GM19351 (cell line): ENCODE results near the gene INPP5J.
"Not testable (repeated sequence)": the region's sequence is repeated elsewhere in the genome, so short reads cannot be mapped to it uniquely, and the experiment has no call there.

ENCODE experiments used
- ATAC-seq: cut with Tn5 transposase; IDR thresholded peaks from one replicate; pipeline ENCODE4 v1.9.1; 2021; ENCODE audit warnings: mild to moderate bottlenecking, moderate library complexity; ENCODE audit not compliant: unreplicated experiment

The INPP5J gene

DNA sequence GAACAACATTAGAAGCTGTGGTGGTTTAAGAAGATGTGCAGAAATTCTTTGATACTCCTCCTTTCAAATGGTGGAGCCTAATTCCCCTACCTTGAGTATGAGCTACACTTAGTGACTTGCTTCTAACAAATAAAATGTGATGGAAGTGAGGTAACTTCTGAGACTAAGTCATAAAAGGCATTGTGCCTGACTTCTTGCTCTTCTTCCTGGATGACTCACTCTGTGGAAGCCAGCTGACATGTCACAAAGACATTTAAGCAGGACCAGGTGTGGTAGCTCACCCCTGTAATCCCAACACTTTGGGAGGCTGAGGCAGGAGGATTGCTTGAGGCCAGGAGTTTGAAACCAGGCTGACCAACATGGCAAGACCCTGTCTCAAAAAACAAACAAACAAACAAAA, 21.5 kb downstream of the INPP5J start:
- no peak for ATAC-seq

DNA sequence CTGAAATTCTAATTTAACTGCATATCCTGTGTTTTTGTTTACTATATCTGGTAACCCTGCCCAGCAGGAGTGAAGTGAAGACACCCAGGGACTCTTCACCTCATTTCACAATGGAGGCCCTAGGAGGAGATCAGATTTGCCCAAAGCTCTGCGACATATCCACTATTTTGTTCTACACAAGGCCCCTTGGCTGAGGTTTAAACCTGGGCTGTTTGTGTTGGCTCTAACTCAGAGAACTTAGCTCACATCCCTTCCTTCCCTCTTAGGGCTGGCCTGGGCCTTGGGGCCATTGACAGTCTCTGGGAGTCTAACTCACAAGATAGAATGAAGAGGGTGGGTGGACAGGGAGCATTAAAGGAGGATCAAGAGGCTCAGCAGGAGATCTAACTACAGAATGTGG, 25.7 kb downstream of the INPP5J start:
- no peak for ATAC-seq

DNA sequence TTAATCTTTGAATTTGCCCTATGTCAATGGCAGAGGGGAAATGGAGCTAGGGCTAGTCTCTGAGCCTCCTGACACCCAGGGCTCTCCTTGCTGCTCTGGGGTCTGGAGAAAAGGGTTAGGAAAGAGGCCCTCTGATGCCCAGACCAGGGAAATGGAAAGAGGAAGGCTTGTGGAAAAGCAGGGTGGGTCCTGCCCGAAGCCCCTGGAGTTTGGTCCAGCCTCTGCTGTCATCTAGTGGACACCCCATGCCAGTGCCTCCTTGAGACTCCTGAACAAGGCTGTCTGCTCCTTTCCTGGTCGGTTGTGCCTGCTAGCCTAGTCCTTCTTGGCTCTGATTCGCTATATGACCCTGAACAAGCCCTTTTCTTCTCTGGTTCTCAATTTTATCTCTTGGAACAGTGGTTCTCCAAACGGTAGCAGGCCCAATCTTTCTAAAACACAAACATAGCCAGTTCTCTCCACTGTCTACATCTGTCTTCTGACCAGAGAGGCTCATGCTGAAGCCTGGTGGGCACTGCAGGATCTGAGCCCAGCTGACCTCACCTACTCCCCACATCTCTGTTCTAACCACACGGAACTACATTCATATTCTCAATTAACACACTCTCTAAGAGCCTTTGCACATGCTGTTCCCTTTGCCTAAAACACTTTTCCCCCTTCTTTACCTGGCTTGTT, 26.3 kb downstream of the INPP5J start:
- no peak for ATAC-seq

DNA sequence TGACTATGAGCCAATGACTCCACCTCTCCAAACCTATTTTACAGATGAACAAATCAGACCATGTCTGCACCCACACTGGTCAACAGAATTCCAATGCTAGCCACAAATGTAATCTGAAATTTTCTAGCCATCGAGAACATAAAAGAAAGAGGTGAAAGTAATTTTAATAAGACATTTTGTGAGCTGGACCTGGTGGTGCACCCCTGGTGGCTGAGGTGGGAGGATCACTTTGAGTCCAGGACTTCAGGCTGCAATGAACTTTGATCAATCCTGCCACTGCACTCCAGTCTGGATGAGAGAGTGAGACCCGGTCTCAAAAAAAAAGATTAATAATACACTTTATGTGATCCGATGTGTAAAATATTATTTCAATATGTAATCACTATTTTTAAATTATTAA, 27.8 kb downstream of the INPP5J start:
- ATAC-seq, result no peak

DNA sequence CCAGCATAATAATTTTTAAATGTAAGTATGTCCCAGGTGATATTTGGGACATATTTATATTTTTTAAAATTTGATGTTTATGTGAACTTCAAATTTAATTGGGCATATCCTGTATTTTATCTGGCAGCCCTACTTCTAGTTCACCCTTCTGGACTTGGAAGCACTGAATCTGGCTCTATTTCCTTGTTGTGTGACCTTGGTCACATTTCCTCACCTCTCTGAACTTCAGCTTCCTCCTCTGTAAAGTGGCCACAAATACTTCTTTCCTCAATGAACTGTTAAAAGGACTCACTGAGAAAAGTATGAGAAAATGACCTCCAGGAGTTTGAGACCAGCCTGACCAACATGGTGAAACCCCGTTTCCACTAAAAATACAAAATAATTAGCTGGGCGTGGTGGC, 29.1 kb downstream of the INPP5J start:
- no peak for ATAC-seq

DNA sequence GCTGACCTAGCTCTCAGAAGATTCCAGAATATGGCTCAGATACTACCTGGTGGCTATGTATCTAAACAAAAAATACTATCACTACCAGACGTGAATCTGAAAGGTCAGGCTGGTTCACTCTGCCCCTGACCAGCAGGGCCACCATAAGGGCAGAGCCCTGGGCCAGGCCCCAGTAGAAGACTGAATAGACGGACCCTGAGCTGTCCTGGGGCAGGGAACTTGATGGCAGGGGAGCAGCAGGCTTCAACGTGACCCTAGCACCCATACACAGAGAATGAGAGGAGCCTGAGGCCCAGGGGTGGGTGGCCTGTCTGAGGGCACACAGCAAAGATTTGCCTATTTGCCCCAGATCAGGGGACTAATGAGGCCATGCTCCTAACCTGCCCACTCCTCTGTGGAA, 30.6 kb downstream of the INPP5J start:
- ATAC-seq, result no peak

DNA sequence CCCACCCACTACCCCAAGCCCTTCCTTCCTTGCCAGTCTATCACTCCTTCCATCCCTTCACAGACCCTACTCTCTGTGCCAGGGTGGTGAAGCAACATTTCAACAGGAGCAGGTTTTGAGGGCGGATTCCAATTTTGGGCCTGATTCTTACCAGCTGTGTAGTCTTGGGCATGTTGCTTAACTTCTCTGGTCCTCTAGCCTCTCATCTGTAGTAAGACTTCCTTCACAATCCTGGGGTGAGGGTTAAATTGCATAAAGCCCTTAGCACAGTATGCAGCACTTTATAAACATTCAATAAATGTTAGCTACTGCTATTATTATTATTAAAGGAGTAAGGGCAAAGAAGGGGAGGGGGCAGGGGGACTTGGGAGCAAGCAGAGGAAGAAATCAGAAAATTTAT, 32.2 kb downstream of the INPP5J start:
- ATAC-seq, result no peak

DNA sequence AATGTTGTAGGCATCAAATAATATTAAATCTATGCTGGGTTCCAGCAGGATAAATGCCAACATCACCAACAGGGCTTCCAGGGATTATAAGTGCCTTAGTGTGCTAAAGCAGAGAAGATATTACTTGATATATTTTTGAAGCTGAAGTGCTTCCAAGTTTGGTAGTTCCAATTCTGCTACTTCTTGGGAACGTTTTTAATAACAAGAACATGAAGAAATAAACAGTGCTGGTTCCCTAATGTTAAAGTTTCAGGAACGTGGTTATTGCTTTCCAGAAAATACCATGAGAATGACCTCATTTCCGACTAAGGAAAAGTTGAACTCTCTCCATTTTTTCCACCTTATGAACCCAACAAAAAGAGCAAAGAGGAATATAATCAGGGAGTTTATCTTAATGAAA, 32.7 kb downstream of the INPP5J start:
- no peak for ATAC-seq

DNA sequence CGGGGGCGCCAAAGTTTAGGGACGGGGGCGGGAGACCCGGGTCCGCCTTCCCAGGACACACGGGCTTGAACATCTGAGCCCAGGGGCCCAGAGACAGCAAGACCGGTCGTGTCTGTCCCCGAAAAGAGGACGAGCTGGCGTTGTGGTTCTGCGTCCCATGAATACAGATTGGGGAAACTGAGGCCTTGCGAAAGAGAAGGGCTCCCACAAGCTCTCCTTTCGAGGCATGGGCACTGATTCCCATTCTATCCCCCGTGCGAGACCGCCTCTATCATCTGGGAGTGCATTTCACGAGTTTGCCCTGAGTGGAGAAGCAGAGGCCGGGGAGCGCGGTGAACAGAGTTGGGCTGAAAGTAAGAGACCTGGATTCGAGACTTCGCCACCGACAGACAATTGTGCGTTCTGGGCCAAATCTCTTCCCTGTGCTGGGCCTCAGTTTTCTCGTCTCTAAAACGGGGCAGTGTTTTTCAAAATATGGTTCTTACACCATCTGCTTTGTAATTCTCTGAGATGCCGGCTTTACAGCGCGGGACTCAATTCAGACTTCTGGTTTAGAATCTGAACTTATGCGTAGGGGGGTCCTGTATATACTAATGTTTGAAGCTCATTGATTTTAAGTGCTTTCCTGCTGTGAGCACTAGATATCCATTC, 37.7 kb downstream of the INPP5J start:
- no peak for ATAC-seq

DNA sequence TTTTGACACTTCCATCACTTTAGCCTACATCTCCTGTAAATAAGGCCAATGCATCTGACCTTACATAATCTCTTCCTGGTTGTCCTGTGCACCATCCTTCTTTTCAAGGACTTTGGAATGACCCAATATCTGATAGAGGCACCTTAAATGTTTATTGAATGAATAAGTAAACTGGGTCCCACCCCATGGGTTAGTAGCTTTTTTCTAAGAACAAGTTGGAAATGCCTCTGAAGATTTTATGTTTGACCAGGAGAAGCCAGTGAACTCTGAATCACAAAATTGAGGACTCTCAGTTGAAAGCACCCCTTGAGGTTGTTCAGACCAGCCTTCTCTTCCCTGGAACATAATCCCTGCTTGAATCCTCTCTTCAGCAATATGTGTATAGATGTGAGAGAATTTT, 38.6 kb downstream of the INPP5J start:
- no peak for ATAC-seq

DNA sequence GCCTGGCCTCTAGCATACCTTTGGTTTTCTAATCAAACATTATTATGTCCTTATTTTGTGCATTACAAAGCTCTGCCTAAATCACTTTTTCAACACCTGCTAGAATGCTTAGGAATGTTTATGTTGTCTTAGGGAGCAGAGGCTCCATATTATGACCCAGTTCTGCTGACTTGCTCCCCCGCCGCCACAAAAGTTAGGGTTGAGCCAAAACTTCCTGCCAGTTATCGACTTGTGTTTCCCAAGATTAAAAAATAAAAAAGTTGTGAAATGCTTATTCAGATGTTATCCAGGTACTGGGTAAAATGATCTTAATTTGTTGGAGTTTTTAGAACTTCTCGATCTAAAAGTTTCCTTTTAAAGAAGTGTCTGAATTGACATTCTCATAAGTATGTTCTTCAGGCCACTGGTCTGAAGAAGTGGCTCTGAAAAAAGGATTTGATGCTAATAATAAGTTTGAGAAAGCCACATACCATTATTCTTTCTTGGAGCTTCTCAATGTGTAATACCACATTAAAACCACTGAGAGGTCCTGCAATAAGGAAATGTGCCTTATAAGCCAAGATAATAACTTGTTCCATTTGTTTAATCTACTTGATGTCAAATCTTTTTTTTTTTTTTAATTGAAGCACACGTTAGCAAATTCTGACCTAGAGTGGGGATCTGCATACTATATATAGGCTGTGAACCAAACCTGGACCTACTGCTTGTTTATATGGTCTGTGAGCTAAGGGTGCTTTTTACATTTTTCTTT, 39.4 kb downstream of the INPP5J start:
- no peak for ATAC-seq

DNA sequence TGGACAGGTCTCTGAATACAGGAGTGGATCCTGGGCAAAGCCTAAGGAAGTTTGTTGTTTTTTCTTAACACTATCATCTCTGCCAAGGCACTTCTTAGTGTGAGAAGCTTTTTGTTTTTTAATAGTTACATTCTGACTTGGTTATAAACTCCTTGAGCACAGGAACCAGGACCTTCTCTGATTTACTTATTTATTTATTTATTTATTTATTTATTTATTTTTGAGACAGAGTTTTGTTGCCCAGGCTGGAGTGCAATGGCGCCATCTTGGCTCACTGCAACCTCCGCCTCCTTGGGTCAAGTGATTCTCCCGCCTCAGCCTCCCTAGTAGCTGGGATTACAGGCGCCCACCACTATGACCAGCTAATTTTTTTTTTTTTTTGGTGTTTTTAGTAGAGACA, 48.2 kb downstream of the INPP5J start:
- no peak for ATAC-seq

DNA sequence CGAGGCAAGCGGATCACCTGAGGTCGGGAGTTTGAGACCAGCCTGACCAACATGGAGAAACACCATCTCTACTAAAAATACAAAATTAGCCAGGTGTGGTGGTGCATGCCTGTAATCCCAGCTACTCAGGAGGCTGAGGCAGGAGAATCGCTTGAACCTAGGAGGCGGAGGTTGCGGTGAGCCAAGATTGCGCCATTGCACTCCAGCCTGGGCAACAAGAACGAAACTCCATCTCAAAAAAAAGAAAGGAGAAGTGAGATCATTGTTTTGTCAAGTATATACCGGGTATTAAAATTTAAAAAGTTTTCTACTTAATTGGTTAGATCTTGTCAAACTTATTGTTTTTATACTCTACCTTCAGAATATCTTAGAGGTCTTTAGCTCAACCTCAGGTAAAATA, 49.0 kb downstream of the INPP5J start:
- ATAC-seq, result not testable (repeated sequence)

DNA sequence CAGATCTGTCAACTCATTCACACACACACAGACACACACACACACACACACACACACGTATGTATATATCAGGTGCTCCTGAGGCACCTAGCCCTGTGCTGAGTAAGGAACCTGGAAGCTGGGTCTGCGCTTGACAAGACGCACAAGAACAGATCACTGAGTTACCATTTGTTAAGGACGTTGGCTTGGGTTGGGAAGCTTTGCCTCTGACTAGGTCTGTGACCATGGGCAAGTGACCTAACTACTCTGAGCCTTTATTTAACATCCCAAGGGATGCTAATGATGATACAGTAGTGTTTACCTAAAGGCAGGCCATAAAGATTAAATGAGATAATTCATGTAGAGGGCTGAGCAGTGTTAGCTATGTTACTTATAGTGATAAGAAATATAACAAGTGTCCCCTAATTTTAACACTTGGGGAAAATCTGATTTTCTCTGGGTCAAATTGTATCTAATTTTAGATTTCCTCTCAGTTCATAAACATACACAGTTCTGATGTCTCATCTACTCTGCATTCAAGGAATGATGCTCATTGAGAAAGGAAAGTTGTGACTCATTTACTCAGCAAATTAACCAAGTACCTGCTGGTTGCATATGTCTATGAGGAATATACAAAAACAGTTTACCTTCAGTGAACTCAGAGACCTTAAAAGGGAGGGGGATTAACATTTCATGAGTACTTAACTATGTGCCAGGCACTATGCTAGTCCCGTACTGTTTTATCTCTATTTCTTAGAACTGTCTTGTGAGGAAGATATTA, 50.8 kb downstream of the INPP5J start:
- no peak for ATAC-seq

DNA sequence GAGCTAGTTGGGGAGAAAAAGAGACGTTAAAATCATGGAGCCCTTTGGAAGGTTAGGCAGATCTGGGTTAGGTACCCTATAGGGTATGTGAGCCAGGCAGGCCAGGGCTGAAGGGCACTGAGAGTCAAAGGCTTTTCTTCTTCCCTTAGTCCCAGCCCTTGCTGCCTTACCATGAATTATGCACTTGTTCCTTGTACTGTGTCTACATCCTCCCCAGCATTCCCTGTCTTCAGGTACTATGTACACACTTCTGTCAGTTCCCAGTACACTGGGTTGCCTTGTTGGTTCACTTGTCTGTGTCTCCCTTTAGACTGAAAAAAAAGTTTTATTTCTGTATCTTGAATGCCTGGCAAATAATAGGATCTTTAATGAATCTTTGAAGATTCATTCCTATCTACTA, 54.2 kb downstream of the INPP5J start:
- no peak for ATAC-seq

DNA sequence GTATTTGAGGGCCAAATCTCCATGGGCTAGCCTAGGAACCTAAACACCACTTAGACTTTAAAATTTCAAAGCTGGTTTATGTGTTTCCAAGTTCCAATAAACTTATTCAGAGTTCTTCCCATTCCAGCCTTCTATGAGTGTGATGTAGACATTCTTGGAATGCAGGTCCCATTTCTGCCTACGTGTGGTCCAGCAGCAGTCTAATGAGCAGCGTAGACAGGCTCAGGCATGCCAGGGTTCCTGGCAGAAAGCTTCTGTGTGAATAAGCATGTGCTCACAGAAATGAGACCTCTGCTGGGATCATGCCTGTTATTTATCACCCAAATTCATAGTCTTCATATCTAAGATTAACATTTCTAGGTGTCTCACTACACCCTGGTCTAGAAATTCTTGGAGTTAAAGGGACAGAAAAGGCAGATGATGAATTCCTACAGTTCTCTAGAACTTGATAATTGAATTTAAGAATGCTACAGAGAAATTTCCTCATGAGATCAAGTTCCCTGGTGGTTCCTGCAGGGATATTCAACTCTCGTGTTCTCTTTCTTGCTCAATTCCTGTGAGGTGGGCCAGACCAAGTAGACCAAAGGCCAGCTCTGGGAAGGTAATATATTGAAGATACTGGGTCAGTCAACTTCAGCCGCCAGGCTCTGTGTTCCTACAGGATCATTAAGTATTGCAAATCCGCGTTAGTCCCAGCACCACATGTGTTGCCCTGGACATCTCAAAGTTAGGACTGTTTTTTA, 54.8 kb downstream of the INPP5J start:
- ATAC-seq, result no peak

DNA sequence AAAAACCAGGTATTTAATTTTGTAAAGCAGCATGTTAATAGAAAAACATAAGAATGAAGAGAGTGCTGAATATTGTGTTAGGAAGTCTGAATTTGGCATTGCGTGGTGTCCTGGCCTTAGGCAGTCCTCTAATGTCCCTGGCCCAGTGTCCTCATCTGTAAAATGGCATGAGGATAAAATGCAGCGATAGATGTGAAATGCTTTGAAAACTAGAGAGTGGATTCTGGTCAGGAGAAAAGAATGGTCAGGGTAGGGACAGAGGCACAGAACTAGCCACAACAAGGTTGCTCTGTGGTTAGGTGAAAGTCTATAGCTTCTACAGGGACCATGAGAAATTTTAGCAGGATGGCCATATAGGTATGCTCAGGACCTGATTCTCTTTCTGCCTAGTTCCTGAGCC, 56.1 kb downstream of the INPP5J start:
- ATAC-seq, result no peak

DNA sequence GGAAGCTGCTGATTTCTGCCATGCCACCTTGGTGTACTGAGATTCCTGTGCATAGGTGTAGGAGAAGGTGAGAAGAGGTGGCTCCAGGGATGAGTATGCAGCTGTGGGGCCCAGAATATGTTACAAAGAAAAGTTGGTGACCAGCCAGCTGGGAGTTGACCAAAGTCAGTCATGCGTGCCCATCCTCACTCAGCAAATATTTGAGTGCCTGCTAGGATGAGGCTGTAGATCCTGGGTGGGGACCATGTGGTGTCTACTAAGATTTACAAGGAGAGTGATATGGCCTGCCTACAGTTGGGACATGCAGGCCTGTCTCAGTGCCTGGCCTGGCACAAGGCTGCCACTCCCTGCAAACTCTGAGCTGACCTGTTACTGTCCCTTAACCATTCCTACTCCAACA, 56.6 kb downstream of the INPP5J start:
- ATAC-seq, result no peak

DNA sequence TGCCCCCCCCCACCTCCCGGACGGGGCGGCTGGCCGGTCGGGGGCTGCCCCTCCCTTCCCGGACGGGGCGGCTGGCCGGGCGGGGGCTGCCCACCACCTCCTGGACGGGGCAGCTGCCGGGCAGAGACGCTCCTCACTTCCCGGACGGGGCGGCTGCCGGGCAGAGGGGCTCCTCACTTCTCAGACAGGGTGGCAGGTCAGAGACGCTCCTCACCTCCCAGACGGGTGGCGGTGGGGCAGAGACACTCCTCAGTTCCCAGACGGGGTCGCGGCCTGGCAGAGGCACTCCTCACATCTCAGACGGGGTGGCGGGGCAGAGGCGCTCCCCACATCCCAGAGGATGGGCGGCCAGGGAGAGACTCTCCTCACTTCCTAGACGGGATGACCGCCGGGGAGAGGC, 61.2 kb downstream of the INPP5J start:
- ATAC-seq, result no peak
